ENCODE results near the gene ARHGAP32.

The ARHGAP32 gene

DNA sequence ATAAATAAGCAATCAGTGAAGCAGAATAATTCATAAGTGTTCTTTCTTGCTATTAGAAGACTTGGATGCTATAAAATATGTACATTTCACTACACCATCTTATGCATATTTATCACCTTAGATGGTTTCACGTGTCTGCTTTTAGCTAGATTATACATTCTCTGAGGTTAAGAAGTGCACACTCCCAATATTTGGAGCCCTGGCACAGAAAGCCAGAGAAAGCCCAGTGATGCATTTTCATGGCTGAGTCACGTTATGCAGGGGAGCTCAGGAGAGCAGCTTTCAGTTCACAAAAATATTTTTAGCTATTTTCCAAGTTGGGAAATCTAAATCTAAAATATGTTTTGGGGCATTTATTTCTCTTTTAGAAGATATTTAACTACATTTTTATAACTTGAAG, 244.4 kb downstream of the ARHGAP32 start:
- DNase-seq: no peak

DNA sequence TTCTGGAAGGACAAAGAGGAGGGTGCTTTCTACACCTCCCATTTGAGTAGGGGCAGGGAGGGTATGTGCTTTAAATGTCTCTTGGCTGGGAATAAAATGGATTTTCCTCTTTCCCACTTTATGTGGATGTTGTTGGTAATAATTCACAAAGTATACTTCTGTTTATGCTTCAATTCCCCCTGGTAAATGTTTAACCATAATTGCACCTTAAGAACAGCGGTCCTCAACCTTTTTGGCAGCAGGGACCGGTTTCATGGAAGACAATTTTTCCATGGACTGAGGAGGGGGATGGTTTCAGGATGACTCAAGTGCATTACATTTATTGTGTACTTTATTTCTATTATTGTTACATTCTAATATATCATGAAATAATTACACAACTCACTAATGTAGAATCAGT, 245.5 kb downstream of the ARHGAP32 start:
- no peak for DNase-seq

DNA sequence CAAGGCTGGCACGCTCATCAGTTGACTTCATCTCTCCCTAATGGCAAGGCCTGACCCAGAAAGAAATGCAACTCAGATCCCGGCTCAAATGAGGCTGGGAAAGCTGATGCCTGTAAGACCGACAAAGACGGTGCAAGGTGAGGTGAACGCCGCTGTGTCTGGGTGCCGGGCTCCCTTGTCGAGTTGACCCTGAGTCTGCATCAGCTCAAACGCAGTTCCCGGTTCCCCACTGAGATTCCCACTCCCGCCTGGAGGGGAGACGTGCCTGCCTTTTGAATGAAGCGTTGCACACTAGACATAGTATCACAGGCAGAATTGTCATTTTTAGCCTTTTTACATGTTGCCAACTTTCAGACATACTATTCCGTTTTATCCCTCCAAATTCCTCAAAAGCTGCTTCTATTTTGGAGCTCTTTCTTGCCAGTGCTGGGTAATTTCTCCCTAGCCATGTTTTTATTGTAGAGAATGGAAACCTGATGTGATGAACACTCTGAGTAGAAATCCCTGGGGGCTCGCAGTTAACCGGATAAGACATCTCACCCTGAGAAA, 248.6 kb downstream of the ARHGAP32 start:
- DNase-seq: no peak

DNA sequence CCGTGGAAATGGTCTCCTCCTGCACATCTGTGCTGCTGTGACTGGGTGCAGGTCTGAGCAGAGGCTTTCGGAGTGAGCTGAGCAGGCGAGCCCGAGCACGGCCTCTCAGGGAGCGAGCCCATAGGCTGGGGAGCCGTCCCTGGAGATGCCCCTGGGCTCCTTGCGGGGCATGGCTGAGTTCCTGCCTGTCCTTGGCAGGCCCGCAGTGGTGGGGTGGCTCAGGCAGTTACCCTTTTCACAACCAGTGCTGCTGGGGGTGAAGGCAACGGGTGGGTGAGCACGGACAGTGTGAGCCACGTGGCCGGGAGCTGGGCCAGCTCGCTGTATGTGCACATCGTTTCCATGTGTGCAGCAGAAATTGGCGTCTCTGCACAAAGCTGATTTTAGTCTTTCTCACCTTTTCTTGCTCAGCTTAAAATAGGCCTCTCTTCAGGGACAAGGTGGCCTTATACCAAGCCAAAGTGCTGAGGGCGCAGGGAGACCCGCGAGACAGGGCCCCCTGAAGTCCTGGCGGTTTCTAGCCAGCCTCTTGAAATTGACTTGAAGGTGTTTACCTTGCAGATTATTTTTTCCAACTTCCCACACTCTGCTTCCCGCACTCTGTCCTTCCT, 249.2 kb downstream of the ARHGAP32 start, which contains the start of gene TP53AIP1:
TP53AIP1 (minus strand) TSS at position 55 of the 611 bp plus-strand sequence. CDS start 5,053 bp downstream, outside the sequence.
- no peak for DNase-seq

DNA sequence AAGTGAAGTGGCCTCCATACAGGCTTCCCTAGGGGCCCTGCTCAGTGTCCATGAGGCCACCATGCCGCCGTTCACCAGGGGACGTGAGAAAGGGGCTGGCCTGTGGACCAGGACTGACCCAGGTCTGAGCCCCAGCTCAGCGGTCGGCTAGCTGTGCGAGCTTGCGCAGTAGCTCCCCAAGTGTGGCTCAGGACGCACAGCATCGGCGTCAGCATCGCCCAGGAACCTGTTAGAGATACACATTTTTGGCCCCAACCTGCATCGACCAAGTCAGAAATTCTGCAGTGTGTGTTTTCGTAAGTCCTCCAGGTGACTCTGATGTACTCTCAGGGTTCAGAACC, 249.9 kb downstream of the ARHGAP32 start:
- no peak for DNase-seq

DNA sequence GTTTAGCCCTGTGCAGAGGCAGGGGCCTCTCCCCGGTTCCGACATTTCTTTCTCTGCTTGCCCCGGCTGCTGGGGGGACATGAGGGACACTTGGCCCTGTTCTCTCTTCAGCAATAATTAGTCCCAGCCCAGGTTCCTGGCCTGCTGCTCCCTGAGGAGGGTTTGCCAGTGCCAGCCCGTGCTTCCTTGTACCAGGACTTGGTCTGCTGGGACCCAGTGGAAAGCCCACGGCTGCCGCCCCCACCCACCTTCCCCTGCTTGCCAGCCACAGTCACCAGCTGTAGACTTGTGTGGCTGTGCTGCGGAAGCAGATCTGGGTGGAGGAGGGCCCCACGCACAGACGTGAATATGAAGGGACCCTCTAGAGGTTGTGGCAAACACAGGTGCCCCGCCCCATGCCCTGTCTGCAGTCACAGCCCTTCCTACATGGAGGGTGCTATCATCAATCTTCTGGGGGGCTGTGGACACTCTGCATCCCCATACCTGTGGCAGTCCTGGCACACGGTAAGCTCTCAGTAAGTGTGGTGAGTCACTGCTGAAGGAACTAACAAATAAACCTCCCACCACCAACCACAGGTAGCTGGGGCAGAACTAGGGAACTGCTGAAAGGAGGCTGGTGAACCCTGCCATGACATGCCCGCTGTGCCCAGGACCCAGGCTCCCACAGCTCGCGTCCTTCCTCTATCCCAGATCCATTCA, 250.4 kb downstream of the ARHGAP32 start:
- DNase-seq: no peak

DNA sequence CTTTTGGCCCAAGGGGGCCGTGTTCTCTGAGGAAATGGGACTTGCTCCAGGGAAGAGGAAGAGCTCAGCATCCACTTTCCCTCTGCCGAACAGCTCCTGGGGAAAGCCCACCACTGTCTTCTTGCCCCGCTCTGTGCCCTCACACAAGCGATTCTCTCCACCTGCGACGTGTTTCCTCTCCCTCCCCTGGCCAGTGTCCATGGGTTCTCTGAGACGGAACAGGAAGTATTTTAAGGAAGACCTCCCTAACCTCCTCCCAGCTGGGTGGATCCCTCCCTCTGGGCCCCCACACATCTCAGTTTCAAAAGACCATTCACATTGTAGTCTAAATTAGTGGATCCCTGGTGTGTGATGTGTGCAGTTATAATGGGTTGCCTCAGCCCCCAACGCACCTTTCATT, 251.0 kb downstream of the ARHGAP32 start:
- DNase-seq: no peak

DNA sequence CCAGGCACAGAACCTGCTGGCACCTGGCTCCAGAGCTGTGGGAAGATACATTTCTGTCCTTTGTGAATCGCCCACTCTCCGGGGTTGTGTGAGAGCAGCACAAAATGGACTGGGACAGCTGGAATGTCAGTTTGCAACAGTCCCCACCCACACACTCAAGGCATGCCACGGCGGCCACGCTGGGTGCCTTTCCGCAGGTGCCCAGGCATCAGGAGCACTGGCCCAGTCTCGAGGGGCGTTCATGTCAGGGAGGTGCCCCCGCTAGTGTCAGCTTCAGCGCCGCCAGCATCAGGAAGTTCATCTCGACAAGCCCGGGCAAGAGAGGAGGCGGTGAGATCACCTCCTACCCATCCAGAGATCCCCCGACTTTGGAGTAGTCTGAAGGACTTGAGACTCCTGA, 251.5 kb downstream of the ARHGAP32 start:
- DNase-seq: no peak

DNA sequence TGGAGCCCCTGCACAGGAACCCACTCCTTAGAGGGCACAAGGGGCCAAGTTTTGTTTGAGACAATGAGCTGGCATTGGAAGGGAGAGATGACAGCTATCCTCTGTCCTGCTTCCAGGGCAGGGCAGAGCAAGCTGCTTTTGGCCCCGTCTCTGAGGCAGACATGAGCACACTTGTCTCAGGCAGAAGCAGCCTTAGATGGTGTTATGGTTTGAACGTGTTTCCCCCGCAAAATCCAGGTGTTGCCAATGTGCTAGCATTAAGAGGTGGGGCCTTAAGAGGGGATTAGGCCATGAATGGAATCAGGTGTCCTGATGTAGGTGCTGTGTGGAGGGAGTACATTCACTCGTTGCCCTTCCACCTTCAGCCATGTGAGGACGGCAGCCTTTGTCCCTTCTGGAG, 252.0 kb downstream of the ARHGAP32 start:
- no peak for DNase-seq

DNA sequence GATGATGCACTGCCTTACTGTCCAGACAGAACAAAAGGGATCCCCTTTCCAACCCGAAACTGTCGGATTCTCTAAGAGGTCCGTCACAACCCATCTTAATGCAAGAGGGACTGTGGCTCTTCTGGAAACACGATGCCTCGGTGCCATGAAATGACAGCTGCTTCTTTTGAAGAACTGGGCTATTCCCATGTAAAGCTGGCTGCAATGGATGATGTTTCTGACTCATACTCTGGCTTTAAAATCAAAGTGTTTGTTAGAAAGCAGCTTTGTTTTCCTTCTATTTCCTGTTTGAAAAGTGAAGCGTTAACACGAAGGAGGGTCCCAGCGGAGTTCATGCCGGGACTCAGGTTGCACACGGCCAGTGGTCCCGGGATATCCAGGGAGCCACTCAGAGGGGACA, 252.5 kb downstream of the ARHGAP32 start:
- no peak for DNase-seq

DNA sequence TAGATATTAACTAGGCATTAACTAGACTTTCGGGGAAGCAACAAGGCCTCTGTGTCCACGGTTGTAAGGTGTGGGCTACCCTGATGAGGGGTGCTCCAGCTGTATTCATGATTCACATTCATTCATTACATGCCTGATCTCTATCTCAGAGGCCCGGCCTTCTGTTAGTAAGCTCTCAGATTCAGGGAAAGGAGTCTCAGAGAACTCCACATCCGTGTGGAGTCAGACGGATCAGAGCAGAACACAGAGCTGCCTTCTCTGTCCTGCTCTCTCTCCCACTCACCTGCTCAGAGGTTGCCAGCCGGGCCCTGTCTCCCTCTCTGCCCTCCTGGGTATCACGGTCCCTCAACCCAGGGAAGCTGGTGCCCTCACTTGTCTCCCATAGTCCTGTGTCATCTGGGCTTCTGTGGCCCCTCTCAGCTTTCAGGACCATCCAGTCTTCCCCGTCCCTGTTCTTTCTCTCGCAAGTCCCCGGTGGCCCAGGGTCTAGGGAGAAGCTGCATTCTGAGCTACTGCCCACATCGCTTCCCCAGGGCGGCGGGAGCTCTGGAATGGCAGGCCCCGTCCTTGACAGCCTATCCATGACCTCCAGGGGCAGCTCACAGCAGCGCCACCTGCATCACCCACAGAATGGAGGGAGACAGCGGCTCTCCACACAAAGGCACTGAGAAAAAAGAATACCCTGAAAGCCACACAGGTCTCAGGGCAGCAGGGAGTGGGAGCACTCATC, 253.8 kb downstream of the ARHGAP32 start:
- no peak for DNase-seq

DNA sequence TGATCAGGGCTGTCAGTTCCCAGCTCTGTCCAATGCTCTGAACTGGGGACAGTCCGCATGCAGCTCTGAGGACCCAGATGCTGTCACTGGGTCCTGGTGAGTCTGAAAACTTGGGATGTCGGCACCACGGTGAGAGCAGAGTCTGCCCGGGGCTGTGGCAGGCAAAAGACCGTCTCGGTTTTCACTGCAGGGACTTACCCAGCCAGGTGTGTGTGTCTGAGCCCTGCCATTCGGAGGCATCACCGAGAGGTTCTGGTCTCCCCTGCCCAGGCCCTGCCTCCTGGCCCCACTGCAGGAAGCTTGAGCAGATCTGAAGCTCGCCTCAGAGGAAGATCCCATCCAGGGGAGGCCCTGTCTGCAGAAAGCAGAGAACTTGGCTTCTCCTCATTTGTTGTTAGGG, 254.6 kb downstream of the ARHGAP32 start:
- no peak for DNase-seq

DNA sequence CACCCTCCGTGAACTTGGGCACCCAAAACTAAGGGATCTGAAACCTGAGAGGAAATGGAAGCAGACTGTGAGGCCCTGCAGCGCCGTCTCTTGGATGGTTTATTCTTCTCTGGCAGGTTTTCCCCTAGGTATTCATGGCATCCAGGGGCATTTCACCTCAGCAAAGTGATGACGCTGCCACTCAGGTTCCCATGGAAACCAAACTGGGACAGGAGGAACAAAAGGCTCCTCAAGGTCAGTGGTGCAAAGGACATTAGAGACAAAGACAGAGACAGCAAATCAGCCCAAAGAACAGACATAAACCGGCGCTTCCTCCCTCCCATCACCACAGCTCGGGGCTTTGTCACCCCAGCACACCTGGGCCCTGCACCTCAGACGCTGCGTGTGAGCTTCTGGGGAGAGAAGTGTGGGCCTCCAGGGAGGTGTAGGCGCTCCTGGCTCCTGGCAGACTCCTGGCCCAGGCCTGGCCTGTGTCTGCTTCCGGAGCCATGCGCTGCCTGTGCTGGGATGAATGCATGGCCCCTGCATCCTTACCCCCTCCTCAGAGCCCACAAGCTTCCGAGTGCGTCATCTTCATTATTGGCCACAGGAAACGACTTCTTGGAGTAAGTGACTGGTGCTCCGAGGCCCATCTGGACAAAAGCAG, 255.4 kb downstream of the ARHGAP32 start:
- DNase-seq: no peak

DNA sequence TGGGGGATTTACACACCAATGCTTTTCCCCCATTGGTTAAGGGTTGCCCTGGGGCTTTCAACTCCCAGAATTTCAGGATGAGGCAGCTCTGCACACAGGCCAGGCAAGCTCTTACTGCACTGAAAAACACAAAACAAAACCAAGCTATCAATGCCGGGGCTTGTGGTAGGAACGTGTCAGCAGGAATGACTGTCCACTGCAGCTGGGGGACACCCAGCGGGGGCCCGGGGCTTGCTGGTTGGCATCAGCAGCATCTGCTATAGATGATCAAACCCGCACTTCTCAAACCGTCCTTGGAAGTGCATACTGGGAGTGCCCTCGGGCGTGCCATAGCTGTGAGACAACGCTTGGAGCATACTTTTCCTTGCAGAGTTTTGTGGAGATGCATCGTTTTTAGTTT, 257.2 kb downstream of the ARHGAP32 start:
- DNase-seq: no peak

DNA sequence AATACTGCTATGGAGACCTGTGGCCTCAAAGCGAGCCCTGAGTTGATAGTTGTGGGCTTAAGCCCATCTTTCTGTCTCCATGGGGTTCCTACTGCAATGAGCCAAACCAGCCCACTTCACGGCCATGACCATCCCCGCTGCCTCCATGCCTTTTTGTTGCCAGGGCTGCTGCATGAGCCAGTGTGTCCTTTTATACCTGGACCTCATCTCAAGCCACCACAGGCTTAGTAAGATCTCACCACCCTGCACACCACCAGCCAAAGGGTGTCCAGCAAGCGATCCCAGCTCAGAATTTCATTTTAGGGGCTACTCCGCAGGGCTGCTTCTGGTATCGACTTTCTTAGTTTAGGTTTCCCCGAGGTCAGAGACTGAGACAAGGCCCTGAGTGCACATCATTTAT, 257.8 kb downstream of the ARHGAP32 start:
- no peak for DNase-seq

DNA sequence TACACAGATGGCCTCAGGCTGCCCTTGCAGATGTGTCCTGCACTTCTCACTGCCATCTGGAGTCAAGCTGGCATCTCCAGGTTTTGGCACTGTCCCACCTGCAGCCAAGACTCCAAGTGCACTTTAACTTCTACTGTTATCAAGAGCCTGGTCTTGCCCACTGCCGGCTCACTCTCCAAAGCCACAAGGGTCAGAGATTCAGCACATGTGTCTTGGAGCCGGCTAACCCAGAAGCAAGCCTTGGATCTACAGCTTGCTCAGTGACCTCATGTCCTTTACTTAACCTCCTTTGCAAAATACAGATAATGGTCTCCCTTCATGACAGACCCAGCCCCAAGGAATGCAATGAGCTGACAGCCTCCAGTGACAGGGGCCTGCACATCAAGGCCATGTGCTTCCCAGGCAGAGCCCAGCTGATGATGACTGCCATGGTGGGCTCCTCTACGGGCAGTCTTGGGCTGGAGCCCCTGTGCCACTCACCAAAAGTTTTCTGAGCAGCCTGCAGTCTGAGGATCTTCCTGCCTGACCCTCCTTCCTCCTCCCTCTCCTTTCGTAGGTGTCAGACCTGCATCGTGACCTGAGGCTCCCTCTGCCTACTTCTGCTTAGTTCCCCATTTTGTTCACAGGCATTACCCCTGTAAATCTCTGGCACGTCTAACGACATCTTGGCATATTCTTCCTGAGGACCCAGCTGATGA, 258.5 kb downstream of the ARHGAP32 start:
- no peak for DNase-seq

DNA sequence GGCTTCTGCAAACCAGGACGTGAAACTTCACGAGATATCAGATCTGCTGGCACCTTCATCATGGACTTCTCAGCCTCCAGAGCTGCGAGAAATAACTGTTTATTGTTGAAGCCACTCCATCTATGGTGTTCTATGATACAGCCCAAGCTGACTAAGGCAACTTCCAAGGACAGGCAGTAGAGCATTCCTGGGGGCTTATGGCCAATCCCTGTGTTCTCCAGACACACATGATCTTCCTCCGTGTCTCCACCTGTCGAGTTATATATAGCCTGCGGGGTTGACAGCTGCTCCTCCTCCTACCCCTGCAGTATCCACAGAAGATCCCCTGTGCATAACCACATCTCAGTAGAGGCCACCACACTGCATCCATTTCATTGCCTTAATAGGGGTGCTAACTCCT, 260.5 kb downstream of the ARHGAP32 start:
- DNase-seq: no peak

DNA sequence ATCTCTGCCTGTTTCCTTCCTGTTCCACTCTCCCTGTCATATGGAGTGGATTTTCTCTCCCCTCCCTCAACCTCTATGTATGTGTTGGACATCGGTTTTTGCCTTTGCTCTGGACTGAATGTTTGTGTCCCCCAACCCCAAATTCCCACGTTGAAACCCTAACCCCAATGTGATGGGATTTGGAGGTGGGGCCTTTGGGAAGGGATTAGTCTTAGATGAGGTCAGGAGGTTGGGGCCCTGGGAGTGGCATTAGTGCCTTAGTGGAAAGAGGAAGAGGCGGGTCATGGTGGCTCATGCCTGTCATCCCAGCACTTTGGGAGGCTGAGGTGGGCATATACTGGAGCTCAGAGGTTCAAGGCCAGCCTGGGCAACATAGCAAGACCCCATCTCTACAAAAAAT, 261.1 kb downstream of the ARHGAP32 start:
- DNase-seq: no peak

DNA sequence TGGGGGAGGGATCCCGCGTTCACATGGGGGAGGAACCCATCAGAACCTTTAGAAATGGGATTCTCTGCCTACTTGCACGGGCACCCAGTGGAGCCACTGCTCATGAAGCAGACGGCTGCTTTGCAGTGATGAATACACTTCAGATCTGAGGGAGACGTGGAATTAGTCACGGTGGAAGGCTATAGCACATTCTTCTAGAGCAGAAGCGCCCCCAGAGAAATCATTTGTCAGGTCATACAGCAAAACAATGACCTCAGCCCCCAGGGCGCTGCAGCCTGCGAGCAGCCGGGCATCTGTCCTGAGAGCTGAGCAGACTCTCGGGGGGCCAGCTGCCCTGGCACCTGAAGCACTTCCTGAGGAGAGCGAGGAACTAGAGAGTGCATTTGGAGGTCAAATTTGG, 262.1 kb downstream of the ARHGAP32 start:
- DNase-seq: no peak

DNA sequence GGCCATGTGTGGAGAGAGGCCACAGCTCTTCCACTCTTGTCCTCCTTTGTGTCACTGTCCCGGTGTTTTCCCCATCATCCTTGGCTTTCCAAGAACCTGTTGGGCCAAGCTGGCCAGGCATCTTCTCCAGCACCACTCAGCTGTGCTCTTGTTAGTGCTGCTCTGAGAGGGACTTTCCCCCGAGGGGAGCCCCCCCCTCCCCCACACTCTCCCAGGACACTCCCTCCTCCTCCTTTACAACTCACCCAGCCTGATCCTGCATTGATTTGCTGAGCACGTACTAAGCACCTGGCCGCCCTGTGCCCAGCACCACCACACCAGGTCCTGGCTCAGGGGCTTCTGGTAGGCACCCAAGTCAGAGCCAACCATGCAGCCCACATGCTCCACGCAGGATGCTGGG, 262.7 kb downstream of the ARHGAP32 start:
- no peak for DNase-seq

DNA sequence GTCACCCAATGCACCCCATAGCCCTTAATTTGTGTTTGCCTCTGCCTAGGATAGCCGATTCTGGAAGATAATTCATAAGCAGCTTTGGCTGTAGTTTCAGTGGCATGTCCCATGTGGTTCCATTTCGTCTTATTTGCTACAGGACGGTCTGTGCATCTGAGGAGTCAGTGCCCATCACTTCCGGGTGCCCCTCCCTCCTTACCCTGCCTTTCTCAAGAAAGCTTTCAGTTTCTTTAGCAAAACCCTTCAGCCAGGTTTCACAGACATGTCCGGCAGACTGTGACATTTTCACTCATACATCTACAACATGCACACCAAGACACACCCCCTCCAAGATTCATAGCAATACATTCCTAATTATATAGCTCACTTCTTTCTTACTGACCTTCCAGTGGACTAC, 263.7 kb downstream of the ARHGAP32 start:
- no peak for DNase-seq

DNA sequence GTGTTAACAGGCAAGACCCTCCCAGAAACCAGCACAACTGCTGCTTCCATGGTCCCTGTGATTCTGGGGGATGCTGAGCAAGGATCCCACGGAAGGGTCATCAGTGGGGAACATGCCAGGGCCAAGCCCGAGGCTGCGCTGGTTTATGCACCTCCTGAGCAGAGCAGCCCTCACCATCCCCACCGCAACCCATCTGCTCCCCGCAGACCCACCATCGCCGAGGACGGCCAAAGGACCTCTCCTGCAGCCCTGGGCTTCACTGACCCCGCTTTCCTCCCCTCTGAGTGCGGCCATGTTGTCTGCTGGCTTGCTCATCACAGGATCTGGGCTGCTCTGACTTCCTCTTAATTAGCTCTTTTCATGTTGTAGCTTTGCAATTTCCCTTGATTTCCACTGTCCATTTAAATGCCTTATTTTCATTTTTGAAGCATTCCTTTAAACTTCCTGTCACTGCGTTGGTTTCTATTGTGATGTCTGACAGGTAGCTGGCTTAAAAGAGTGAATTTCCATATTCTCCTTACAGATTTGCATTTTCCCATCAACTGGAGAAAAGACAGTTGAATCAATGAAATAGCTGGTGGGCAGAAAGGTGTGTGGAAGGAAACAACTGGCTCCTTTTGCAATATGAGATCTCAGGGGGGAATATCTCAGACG, 264.3 kb downstream of the ARHGAP32 start:
- no peak for DNase-seq

Data from stimulated activated naive CD4-positive, alpha-beta T cell (primary cell).